OCI-LY7 (cell line): ENCODE data around the gene CCDC121.

Experiments
- EZH2phosphoT487 ChIP-seq: fragments of 200-600 bp; sonication (generic); IDR thresholded peaks from 2 replicates; pipeline ENCODE4 v1.6.1; 2018; ENCODE audit warnings: low read depth, borderline replicate concordance, mild to moderate bottlenecking, mixed run types, antibody characterized with exemption, low read length, moderate library complexity, mixed read lengths
- TF ChIP-seq, protein P1 (sequence below): fragments of 200-600 bp; sonication (generic); conservative IDR thresholded peaks from 2 replicates; pipeline ENCODE4 v1.5.1; 2014; ENCODE audit warnings: mild to moderate bottlenecking, antibody characterized with exemption, low read length, moderate library complexity, mixed read lengths

DNA sequence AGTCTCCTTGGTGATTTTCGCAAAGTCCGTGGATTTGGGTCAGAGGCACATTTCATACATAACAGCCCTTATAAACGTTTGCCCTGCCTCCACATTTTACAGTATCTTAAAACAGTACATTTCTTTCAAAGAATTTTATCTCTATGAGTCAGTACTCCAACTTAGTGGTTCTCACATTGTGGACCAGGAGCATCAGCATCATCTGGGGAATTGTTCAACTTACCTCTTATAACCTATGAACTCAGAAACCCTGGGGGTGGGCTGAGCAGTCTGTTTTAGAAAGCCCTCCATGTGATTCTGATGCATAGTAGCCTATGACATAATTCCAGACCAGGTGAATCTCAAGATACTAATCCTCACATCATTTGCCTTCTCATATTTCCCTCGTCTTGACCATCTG lies 22.2 kb upstream of the CCDC121 start:
- TF ChIP-seq, protein P1, sequence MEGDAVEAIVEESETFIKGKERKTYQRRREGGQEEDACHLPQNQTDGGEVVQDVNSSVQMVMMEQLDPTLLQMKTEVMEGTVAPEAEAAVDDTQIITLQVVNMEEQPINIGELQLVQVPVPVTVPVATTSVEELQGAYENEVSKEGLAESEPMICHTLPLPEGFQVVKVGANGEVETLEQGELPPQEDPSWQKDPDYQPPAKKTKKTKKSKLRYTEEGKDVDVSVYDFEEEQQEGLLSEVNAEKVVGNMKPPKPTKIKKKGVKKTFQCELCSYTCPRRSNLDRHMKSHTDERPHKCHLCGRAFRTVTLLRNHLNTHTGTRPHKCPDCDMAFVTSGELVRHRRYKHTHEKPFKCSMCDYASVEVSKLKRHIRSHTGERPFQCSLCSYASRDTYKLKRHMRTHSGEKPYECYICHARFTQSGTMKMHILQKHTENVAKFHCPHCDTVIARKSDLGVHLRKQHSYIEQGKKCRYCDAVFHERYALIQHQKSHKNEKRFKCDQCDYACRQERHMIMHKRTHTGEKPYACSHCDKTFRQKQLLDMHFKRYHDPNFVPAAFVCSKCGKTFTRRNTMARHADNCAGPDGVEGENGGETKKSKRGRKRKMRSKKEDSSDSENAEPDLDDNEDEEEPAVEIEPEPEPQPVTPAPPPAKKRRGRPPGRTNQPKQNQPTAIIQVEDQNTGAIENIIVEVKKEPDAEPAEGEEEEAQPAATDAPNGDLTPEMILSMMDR = no peak
- TF ChIP-seq EZH2phosphoT487 = no peak
